Left ventricle myocardium superior (tissue), 1 donor: ENCODE measurements around the gene TMEM117. TPM values are rescaled to one million over a fixed set of nuclear protein-coding genes. Genes with fewer than 3 reads are reported as not detected.
"Not testable (repeated sequence)": the region's sequence is repeated elsewhere in the genome, so short reads cannot be mapped to it uniquely, and the experiment has no call there.

Experiments used
- ATAC-seq: fragments of 200-7000 bp; cut with Tn5 transposase; one replicate; pipeline ENCODE4 v1.9.1; 2020; ENCODE audit warnings: mild to moderate bottlenecking, moderate library complexity
- DNase-seq: peaks from one replicate; pipeline ENCODE4 v3.0.0-alpha.2; 2020
- intact Hi-C: fragments of 100-400 bp; cut with micrococcal nuclease; formaldehyde crosslinking; loops from one replicate; pipeline ENCODE4 v1.11.0; 2022
- total RNA-seq: library from RNA; stranded (reverse); fragmentation: NEBNext Ultra II Directional; extraction: Animal tissue kit (Norgen Biotek cat#: 25700); gene quantifications from one replicate; pipeline ENCODE4 v1.2.1, GENCODE V29; 2021
- donor health status: DM: no; HTN: yes; CAD: no; lungs with severe emphysema.

TMEM117 gene
- total RNA-seq, 1 donor from 2014 or later: 7.1 TPM

DNA sequence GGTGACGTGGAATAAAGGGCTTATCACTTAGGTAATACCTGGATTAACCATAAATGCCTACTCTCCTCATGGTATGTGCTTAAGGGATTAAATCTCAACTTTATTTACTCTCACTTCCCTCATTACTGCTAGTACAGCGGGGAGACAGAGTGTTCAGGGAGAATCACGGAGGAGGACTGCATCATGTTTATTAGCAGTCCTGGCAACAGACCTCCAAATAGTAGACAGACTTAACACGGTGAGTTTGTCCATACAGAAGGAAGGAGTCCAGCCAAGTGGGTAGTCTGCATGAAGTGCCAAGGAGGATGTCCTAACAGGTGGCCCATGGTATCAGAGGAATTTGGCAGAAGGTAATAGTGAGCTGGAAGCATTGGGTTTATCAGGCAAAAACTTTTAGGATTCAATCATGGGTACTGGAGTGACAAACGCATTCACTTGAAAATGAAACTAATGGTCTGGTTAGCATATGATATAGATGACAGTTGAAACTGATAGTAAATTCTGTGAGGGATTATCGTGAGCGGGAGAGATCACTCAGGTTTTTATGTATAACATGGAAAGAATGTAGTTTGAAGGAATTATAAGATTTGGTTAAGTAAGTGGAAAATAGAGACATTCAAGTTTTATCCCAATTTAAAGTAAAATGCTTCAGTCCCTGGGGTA is 471.8 kb downstream of the TMEM117 start:
- no peak for DNase-seq
- intact Hi-C loops: no loop called here
- peak; percentile 45 for ATAC-seq

DNA sequence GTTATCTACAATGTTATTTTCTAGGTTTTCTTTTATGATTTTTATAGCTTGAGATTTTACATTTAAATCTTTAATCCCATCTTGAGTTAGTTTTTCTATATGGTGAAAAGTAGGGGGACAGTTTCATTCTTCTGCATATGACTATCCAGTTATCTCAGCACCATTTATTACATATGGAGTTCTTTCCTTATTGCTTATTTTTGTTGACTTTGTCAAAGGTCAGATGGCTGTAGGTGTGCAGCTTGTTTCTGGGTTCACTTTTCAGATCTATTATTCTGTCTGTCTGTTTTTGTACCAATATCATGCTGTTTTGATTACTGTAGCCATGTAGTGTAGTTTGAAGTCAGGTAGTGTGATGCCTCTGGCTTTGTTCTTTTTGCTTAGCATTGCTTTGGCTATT is 477.3 kb downstream of the TMEM117 start:
- no peak for ATAC-seq
- no peak for DNase-seq
- intact Hi-C loops: no loop called here

DNA sequence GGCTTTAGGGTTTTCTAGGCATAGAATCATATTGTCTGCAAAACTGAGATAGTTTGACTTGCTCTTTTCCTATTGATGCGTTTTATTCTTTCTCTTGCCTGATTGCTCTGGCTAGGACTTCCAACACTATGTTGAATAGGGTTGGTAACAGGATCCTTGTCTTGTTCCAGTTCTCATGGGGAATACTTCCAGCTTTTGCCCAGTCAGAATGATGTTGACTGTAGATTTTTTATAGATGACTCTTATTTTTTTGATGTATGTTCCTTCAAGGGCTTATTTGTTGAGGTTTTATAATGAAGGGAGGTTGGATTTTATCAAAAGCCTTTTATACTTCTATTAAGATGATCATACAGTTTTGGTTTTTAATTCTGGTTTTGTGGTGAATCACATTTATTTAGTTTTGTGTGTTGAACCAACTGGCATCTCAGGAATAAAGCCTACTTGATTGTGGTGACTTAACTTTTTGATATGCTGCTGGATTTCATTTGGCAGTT is 478.2 kb downstream of the TMEM117 start:
- DNase-seq: no peak
- ATAC-seq: no peak
- intact Hi-C loops: no loop called here

DNA sequence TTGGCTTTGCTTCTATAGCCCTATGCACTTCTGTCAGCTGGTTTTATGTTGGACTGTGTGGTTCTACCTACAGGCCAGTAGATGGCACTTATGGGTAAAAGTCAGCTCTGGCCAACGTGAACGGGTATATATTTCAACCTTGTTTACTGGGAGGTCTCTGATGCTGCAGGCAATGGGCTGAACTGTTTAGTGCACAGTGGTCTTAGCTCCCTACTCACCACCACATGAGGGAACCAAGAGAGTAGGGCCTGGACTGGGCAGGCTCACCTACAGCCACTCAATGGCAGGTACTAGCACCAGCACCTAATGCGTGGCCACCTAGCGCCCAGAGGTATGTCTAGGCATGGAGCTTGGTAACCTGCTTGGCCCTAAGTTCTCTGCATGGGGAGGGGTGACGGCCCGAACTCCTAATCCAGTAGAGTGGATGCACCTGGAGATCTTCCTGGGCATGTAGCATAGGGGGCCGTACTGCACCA is 481.8 kb downstream of the TMEM117 start:
- ATAC-seq: no peak
- intact Hi-C loops: no loop called here
- DNase-seq: no peak

DNA sequence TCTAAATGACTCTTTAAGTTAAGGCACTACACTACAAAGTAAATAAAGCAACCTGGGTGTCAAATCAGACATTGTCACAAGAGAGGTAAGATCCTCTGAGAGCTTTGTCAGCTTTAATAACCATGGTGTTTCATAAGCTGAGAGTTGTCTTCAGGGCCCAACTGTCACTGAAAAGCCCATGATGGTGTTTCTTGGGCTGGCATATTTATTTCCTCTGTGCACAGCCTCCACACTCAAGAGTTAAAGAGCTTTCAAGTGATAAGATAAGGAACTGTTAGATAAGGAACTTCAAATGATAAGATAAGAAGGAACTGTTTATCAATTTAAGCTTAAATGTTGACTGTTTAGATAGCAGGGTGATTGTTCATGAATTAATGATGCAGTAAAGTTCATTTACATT is 495.4 kb downstream of the TMEM117 start:
- intact Hi-C loops: no loop called here
- ATAC-seq: no peak

DNA sequence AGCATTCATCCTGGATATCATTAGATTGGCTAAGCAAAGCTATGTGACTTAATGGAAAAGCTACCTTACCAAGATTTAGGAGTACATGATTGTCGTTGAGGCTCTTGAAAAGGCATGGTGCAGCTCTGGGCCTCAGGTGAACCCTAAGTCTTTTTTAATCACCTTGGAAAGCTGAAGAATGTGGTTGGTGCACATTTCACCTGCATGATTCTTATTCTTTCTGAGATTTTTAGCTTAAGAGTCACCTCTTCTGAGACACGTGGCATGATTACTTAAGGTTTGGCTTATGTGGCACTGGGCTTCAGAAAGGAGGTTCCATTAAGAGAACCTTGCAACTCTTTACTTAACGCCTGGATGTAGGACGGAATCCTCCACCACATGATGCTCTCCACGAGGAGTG is 498.5 kb downstream of the TMEM117 start:
- ATAC-seq (no peak), DNase-seq (no peak)
- intact Hi-C loops: no loop called here

More for the DNA sequence above, 495.4 kb downstream of the TMEM117 start:
- no peak for DNase-seq

DNA sequence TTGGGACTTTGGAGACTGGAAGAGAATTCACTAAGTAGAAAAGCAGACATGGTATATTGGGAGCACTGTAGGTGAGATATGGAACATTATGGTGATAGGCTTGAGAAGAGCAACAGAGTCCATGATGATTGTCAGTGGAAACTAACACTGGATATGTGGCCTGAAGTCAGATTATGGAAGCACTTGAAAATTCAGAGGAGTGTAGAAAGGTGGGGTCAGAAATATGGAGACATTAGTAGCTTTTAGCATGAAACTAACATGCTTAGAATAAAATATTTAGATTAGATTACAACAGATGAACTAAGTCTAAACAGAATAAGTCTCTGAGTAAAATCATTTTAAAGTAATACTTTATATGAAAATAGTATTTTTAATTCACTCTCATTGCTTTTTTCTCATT is 499.1 kb downstream of the TMEM117 start:
- no peak for ATAC-seq
- no peak for DNase-seq

DNA sequence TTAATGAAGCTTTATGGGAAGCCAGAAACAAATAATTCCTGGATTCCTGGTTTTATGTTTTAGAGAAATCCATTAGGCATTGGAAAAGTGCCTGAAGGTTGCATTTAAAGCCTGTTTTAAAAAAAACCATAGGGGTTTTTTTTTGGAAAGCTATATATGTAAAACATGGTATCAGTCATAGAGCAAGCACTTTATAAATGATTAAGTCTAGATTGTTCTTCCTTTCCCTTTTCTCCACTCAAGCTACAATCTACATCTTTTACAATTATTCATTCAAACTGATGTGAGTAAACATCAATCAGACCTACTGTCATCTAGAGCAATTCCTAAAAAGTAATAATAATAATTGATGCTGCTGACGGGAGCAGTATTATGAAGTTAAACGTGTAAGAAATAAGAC is 500.7 kb downstream of the TMEM117 start:
- ATAC-seq: no peak
- DNase-seq: no peak
- intact Hi-C loops: no loop called here

More for the DNA sequence above, 499.1 kb downstream of the TMEM117 start:
- intact Hi-C loops: no loop called here

DNA sequence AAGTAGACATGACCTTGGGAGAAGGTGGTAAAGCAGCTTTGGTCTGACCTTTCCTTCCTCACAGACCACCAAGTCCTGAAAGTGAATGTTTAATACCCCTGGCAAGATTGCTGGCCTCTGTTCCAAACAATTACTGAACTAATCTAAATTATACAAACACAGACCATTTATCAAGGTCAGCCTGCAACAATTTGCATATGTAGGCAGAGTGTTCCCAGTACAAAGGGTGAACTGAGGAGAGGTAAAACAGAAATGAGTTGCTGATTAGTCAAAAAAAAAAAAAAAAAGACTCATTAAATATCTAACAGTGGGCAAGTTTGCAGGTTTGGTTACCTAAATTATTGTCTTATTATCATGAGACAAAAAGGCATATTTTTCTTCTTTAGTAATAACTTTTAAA is 506.5 kb downstream of the TMEM117 start:
- ATAC-seq: peak; percentile 24
- DNase-seq: no peak
- intact Hi-C loops: no loop called here

DNA sequence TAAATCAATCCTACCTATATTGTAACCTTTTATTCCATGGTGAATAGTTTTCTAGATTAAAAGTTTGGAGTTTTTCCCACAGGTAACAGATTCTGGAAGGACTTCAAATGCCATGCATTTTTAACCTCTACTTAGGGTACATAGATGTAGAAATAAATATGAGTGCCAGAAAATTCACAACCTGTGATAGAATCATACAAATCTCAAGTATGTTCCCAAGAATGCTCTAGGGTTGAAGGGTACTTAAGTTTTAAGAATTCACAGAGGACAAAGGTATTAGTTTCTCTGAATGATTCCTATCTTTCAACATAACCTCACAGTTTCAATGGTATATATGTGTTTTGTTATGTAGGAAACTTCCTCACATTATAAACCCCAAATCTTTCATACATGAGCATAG is 511.3 kb downstream of the TMEM117 start:
- ATAC-seq (no peak), DNase-seq (no peak)
- intact Hi-C loops: no loop called here

DNA sequence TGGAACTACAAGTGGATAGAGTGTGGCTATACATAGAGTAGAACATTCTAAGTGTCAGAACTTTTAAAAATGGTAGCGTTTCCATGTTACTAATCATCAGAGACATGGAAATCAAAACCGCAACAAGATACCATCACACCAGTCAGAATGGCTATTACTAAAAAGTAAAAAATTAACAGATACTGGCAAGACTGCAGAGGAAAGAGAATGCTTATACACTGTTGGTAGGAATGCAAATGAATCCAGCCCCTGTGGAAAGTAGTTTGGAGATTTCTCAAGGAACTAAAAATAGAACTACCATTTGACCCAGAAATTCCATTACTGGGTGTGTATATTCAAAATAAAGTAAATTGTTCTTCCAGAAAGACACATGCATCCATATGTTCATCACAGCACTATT is 521.6 kb downstream of the TMEM117 start:
- intact Hi-C loops: no loop called here
- DNase-seq (no peak), ATAC-seq (no peak)

DNA sequence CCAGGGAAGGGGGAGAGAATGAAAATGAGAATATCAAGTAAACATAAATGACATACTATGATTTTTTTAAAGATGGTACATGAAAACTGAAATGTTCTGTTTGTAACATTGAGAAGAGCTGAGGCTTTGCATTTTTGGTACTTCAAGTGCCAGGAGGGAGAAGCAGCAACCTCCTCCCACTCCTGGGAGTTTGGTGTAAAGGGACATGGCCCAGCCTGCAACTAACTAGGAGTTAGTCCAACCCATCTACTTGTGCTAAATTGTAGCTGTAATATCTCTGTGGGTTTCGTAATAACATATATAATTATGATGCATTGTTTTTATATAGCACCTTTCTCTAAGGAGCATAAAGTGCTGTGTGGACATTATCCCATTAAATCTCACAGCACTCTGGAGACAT is 522.8 kb downstream of the TMEM117 start:
- ATAC-seq (no peak), DNase-seq (no peak)
- intact Hi-C loops: no loop called here

DNA sequence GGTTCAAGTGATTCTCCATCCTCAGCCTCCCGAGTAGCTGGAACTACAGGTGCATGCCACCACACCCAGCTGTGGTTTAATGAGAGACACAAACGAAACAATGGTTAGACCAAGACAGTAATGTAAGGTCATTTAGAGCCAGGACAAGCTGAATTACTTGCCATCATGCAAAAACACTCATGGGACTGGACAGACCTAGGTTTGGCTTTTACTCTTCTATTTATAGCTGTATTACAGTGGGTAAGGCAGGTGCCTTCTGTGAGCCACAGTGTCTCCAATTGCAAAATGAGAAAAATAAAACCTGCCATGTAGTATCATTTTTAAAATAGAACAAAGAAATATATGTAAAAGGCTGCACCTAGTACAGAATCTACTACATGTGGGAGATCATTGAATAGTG is 527.1 kb downstream of the TMEM117 start:
- DNase-seq (no peak), ATAC-seq (no peak)
- intact Hi-C loops: no loop called here

DNA sequence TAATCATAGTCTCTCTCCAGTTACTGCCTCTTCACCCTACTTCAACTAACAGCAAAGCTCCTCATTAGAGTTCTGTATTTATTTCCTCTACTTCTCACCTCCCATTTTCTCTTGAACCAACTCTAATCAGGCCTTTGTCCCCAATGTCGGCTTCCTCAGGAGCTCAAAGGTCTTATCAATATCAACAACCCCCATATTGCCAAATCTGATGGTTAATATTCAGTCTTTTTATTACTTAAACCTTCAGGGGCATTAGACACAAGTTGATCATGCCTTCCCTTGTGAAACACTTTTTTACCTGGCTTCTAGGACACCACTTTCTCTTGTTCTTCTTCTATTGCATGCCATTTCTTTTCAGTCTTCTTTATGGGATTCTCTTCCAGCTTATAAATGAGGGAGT is 531.3 kb downstream of the TMEM117 start:
- ATAC-seq (no peak), DNase-seq (no peak)
- intact Hi-C loops: no loop called here

DNA sequence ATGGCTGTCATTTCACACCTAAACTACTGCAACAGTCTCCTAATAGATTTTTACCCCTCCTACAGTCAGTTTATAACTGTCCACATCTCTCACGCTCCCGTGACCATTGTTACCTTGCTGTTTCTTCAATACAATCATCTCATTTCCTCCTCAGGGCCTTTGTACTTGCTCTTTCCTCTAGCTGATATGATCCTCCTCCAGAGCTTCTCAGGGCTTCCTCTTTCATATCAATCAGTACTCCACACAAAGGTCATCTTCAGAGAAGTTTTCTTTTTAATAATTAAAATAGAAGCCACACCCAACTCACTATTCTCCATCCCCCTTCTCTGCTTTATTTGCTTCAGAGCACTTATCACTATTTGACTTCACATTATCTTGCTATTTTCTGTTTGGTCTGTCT is 532.0 kb downstream of the TMEM117 start:
- ATAC-seq: no peak
- intact Hi-C loops: no loop called here
- DNase-seq: no peak

DNA sequence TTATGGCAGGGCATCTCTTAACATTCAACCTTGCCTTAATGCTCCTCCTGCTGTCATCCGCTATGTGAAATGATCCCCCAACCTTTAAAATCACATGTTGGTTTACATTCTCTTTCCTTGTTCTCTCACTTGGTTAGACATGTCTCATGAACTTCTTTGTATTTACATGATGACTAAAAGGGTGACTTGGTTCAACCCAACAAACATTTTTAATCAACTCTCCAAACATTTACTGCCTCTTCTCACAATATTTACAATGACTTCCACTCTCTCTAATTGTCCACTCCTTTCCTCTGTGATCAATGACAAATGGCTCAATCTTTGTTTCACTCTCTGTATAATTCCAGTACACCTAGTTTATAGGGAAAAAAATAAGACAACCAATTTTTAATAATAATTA is 534.1 kb downstream of the TMEM117 start:
- DNase-seq: no peak
- intact Hi-C loops: no loop called here
- ATAC-seq: no peak

DNA sequence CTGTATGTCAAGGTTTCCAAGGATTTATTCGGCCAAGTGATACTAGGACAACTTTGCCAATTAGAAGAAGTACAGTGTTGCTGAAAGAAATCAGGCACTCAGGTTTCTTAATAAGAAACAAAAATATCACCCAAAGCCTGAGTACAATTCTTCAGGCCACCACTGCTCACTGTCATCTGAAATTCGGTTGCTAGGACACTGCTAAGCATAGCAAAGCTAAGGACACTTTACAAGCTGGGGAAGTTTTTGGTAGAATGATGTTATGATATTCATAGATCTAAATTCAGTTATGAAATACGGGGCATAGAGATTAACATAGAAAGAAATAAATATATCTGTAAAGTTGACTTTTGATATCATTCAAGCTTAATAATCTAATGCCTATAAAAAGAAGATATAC is 535.1 kb downstream of the TMEM117 start:
- ATAC-seq: no peak

DNA sequence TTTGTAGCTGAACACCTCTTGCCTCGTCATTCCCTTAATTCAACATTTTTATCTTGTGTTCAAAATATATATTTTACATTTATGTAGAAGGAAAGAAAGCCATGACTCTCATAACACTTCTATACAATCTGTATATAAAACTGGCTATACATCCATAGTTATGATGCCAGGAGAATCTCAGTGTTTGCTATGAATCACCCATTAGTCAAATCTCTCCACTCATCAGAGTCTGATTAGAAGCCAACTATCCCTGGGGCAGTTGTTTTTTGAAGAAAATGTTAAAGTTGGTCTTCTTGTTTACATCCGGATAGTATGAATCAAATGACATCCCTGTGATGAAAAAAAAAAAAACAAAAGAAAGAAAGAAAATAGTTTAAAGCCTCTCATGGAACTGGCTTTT is 536.4 kb downstream of the TMEM117 start:
- no peak for DNase-seq
- ATAC-seq: no peak
- intact Hi-C loops: no loop called here

More for the DNA sequence above, 535.1 kb downstream of the TMEM117 start:
- intact Hi-C loops: no loop called here
- no peak for DNase-seq

DNA sequence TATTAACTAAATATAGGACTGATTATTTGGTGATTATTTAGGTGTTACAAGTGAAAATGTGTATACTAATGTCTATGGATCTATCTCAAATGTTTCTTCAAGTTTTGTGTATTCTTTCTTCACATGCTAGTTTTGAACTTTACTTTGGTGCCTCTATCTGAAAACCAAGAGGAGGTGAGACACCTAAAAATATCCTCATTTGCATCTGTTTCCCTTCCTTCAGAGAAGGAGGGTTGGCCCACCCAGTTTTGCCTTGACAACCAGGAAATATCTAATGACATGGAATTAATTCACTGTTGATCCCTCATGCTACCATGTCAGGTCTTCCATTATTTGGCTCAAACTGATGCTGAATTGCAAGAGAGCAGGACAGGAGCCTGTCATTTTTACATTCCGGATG is 539.8 kb downstream of the TMEM117 start:
- intact Hi-C loops: no loop called here
- no peak for ATAC-seq
- DNase-seq: no peak

DNA sequence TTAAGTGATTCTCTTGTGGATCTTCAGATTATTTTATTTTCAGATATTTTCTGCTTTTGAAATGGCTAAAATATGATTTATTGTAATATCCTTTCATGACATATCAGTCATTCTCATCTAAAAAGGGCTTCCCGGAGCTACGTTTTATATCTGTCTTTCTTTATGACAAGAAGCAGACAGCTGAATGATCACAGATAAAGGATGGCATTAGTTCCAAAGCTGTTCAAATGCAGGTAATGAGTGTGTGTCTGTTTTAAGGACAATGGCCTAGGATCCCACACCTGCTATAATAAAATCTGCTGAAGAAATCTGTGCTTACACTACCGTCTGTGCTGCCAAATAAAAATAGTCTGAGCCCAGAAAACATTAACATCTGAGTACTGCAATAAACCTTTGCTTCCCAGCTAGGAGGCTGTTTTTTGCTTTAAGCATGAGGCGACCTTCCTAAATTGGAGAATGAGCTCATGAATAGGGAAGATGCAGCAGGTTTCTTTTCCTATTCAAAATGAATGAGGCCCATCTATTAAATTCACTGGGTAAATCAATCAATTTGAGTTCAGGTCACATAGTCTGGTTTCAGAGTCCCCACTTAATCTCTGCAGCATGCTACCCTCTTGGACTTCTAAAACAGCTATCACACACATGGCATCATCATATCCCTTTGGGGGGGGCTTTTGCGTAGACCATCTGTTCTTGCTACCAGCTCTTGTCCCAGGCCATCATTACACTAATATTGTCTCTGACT is 541.7 kb downstream of the TMEM117 start:
- no peak for DNase-seq
- intact Hi-C loops: no loop called here
- ATAC-seq: no peak

DNA sequence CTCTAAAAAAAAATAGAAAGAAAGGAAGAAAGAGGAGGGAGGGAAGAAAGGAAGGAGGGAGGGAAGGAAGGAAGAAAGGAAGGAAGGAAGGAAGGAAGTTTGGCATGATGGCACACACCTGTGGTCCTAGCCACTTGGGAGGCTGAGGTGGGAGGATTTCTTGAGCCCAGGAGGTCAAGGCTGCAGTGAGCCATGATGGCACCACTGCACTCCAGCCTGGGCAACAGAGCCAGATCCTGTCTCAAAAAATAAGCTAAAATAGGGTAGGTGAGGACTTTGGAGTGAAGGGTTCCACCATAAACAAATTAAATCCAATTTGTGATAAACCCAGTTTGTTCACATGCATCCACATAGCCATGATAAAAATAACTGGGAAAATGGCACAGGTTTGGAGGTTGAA is 543.2 kb downstream of the TMEM117 start:
- DNase-seq, ATAC-seq, intact Hi-C loops: not testable (repeated sequence)
